ENCODE measurements around the gene WNT8A.

The WNT8A gene

DNA sequence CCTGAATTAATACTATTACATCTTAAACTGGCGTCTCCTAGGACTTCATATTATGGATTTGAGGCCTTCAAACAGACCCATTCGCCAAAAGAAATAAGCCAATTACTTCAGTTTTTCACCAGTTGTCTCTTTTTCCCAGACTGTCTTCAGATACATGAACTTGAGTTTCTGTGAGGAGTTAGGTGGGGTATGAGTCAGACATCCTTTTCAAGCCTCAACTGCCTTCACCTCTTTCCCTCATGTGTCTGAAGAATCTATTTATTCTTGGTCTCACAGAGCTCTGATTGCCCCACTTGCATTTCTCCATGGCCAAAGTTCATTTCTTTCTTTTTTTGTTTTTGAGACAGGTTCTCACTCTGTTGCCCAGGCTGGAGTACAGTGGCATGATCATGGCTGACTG lies 12.5 kb downstream of the WNT8A start:
- TF ChIP-seq, protein P1, sequence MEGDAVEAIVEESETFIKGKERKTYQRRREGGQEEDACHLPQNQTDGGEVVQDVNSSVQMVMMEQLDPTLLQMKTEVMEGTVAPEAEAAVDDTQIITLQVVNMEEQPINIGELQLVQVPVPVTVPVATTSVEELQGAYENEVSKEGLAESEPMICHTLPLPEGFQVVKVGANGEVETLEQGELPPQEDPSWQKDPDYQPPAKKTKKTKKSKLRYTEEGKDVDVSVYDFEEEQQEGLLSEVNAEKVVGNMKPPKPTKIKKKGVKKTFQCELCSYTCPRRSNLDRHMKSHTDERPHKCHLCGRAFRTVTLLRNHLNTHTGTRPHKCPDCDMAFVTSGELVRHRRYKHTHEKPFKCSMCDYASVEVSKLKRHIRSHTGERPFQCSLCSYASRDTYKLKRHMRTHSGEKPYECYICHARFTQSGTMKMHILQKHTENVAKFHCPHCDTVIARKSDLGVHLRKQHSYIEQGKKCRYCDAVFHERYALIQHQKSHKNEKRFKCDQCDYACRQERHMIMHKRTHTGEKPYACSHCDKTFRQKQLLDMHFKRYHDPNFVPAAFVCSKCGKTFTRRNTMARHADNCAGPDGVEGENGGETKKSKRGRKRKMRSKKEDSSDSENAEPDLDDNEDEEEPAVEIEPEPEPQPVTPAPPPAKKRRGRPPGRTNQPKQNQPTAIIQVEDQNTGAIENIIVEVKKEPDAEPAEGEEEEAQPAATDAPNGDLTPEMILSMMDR (IDR thresholded peaks at IDR 0.05): no peak

DNA sequence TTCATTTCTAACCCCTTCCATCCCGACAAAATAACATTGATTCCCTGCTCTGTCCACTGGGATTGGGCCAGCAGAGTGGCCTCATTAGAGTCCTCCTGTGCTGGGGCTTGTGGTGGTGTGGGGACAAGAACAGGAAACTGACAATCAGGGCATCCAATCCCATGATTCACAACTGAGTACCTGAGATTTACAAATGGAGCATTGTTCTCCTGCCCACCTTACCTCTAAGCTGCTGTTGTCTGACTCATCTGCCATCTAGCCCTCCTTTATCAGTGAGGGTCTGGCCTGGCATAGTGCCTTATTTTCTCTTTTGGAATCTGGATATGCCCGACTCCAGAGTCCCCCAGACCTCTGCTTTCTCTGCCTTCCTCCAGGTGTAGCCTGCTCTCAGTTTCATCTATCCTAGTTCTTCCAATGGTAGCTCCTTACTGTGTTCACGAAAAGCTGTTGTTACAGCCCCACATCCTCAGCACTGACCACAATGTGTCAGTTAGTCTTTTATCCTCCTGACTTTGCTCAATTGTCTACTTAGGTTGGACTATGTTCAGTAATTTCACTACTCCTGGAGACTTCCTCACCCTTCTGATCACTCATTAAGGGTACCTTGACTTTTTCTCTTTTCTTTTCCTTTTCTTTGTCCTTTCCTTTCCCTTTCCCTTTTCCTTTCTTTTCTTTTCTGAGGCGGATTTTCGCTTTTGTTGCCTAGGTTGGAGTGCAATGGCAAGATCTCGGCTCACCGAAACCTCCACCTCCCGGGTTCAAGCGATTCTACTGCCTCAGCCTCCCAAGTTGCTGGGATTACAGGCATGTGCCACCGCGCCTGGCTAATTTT lies 13.4 kb downstream of the WNT8A start:
- TF ChIP-seq, protein P1 (IDR thresholded peaks at IDR 0.05): no peak

GRCh38 chr5:138102454-138103318 lies 18.9 kb downstream of the WNT8A start:
- TF ChIP-seq, protein P1 (IDR thresholded peaks at IDR 0.05): no peak

- TF ChIP-seq, protein P1 (IDR thresholded peaks at IDR 0.05): no peak
Observed at GRCh38 chr5:138103319-138103637, 19.4 kb downstream of the WNT8A start.

DNA sequence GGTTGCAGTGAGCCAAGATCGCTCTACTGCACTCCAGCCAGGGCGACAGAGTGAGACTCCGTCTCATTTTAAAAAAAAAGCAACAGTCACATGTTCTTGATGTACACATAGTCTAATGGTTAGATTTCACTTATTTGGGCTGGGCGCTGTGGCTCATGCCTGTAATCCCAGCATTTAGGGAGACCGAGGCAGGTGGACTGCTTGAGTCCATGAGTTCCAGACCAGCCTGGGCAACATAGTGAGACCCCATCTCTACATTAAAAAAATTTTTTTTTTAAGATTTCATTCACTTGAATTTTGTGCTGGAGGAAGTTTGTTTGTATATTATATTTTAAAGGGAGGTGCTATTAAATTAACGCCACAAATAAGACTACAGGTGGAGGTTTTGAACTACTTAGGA lies 21.9 kb downstream of the WNT8A start:
- TF ChIP-seq, protein P1 (IDR thresholded peaks at IDR 0.05): no peak

GRCh38 chr5:138107213-138107612 lies 23.4 kb downstream of the WNT8A start:
- TF ChIP-seq, protein P1 (IDR thresholded peaks at IDR 0.05): no peak

DNA sequence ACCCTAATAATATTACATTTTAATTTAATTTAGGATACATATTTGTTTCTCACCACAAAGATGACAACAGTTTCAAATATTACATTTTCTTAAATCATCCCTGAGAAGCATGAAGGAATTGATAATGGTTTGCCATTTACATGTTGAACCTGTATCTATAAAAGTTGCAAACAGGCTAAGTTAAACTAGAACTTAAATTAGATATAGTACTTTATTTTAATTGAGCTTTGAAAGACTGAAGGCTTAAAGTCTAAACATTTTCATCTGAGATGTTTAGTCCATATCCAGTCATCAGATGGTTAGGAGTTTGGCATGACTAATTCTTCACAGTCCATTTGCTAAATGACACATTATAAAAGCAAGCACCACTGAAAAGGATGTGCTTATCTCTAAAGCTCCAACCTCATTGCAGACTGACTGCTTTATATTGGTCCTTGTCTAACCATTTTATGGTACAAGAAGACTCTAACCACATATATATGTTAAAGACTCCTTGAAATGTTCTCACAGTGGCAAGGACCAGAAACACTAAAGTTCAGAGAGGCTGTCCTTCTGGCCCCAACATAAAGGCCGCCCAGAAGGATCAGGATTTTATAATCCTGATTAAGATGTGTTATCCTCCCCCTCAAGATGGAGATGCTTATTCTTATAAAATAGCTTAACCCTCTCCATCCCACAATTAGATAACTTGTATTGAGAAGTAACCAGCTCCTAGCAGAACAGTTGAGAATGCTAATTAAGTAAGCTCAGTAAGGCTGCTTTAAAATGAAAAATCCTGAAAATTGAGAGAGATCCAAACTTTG lies 25.8 kb downstream of the WNT8A start:
- TF ChIP-seq, protein P1 (IDR thresholded peaks at IDR 0.05): no peak
